GM21360 (cell line): ENCODE results near the gene PPP2R2C.

ENCODE experiments used
- ATAC-seq: cut with Tn5 transposase; IDR thresholded peaks from one replicate; pipeline ENCODE4 v1.9.1; 2021; ENCODE audit warnings: mild to moderate bottlenecking, moderate library complexity; ENCODE audit not compliant: unreplicated experiment

The PPP2R2C gene

GRCh38 chr4:6349896-6350603 is 122.4 kb downstream of the PPP2R2C start:
- ATAC-seq, result no peak

- no peak for ATAC-seq
These were observed 124.0 kb downstream of the PPP2R2C start for GRCh38 chr4:6348408-6348807.

DNA sequence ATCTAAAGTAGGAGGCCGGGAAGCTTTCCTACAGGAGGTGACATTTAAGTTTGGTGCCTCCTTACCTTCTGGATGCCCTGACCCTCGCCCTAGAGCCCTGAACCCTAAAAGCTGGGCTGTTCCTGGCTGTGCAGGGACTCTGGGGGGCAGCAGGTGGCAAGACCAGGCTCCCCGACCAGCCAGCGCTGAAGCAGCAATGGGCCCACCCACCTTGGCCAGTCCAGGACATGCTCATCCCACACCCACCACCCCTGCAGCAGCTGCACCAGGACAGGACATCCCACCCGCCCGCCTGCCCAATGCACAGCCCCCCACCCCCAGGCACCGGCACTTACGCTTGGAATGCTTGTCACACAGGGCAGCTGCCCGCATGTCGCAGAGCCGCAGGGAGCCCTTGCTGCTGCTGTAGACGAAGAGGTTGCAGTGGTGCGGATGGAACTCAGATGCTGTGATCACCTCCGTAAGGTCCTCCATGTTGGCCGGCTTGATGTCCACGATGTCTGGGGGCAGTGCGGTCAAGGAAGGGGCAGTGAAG is 124.8 kb downstream of the PPP2R2C start:
- no peak for ATAC-seq

GRCh38 chr4:6346373-6347110 is 125.9 kb downstream of the PPP2R2C start:
- no peak for ATAC-seq

- no peak for ATAC-seq
These were observed 126.5 kb downstream of the PPP2R2C start for GRCh38 chr4:6345866-6346265.

DNA sequence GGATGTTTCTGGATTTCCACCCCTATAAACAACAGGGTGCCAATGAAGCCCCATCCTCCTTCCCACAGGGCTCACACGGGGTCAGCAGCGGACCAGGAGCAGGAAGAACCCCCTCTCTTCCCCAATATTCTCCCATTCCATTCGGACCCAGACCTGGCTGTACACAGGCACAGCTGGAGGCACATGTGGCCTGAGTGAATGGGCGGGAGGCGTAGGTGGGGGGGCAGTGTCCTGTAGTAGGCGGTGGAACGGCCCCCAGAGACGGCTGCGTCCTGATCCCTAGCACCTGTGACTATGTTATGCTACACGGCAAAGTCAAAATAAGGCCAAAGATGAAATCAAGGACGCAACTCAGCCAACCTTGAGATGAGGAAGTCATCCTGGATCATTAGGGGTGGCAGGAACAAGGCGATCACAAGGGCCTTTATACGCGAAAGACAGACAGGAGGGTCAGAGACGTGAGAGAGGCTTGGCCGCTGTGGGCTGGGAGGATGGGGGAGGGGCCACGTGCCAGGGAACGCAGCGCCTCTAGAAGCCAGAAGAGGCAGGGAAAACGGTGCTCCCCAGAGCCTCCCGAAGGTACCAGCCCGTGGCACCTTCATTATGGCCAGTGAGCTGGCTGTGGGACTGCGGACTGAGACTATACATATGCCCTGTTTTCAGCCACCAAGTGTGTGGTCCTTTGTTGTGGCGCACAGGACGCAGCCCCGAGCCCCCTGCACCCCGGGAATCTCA is 127.2 kb downstream of the PPP2R2C start:
- no peak for ATAC-seq

DNA sequence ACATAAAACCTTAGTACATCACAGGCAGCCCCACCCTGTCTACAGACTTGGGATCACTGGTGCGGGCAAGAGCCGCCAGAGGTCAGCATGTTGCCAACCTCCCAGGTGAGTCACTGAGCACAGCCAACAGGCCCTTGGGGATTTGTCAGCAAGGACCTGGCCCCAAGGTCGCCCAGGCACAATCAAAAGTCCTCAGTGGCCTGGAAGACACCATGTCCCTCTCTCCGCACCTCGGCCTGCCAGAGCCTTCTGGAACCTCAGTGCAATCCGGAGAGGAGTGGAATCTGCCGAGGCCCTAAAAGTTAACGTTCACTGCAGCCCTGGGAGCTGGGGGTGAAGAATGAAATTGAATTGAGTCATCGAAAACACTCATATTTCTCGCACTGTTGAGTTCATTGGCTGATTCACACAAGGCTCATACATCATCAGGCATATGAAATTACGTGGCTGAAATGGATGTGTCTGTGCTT is 128.4 kb downstream of the PPP2R2C start:
- ATAC-seq, result no peak

- ATAC-seq, result no peak
These were observed 129.7 kb downstream of the PPP2R2C start for GRCh38 chr4:6342530-6343293.

DNA sequence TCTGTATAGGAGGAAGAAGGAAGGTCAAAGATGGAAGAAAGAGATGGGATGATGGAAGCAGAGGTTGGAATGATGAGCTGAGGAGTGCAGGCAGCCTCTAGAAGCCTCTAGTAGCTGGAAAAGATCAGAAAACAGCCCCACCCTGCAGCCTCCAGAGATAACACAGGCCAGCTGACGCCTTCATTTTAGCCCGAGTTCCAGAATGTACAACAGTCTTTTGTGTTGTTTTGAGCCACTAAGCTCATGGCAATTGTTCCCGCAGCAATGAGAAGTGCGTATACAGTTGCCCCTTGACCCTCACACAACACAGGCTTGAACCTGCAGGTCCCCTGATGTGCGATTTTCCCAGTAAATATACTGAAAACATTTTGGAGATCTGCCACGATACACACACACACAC is 130.7 kb downstream of the PPP2R2C start:
- no peak for ATAC-seq

GRCh38 chr4:6340446-6341015 is 131.9 kb downstream of the PPP2R2C start:
- ATAC-seq, result no peak

GRCh38 chr4:6339818-6340445 is 132.5 kb downstream of the PPP2R2C start:
- no peak for ATAC-seq

- ATAC-seq, result no peak
These were observed 133.2 kb downstream of the PPP2R2C start for GRCh38 chr4:6338951-6339817.

DNA sequence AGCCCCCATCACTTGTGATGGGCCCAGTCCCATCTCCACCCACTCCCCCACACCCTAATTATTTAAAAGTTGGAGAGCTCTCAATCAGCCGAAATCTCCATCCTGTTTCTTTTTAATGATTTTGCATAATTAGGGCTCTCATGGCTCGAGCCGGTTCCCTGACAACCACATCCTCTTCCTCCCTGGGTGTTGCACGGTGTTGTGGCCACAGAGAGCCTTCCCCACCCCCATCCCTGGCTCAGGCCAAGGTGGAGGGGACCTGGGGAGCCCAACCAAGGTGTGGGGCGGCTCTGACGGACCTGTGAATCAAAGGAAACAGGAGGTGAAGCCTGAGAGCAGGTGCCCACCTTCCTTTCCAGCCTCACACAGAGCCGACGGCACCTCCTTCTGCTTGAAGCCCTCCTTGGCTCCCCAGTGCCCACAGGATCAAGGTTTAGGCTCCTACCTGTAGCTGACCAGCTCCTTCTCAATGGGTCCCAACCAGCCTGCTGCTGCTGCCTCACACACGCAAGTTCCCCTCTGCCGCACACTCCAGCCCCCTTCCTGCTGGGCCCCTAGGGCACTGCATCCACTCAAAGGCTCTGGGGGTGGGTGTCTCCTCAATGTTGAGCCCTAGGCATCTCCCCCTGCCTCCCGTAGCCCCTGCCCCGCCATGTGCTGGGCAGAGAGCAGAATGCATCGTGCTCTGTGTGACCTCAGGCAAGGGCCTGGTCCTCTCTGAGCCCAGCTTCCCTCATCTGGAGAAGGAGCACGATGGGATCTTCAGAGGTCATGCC is 134.1 kb downstream of the PPP2R2C start:
- ATAC-seq, result no peak

- ATAC-seq, result no peak
These were observed 135.0 kb downstream of the PPP2R2C start for GRCh38 chr4:6337331-6337935.

GRCh38 chr4:6336166-6336565 is 136.2 kb downstream of the PPP2R2C start:
- ATAC-seq, result no peak

GRCh38 chr4:6335040-6335590 is 137.3 kb downstream of the PPP2R2C start:
- ATAC-seq, result no peak

DNA sequence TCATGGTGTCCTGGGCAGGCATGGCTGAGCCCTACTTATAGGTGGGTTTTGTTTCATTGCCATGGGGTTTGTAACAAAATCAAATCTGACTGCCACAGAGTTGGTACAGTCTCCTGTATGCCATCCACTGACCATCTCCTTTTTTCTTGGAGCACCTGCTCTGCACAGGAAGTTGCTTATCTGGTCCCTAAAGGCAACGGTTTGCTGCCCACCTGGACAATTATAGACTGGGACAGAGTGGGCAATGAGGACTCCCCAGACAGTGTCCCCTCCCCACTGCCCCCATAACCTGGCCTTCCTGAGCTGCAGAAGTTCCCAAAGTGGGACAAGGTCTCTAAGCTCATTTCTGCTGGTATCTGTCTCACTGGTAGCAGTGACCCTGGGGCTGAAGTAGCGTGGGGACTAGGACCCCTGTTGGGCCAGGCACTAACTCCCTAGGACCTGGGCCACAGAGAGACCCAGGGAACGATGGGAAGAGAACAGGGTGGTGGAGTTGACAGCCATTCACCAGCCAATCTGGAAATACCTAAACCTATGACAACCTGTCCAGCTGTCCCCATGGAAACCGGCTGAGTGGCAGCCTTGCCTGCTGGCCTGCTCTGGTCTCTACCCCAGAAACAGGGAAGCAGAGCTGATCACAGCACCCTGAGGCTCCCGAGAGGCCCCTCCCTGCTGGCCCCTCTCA is 138.1 kb downstream of the PPP2R2C start:
- ATAC-seq, result no peak
